Astrocyte of the cerebellum (primary cell): ENCODE measurements around the gene ROS1.

ENCODE experiments used
- DNase-seq: peaks from one replicate; pipeline ENCODE4 v3.0.0-alpha.2; 2011; ENCODE audit warnings: low read depth
- H3K4me3 ChIP-seq: 2 replicates; pipeline ENCODE4 v1.5.1; 2011; ENCODE audit warnings: mild to moderate bottlenecking, low read depth, low read length, moderate library complexity
- in situ Hi-C: cut with HindIII; loops from 2 replicates; pipeline ENCODE4 v1.10.0; 2017; ENCODE audit warnings: low sequenced_read_pairs
- TF ChIP-seq, protein P1 (sequence below): IDR thresholded peaks from 2 replicates; pipeline ENCODE4 v1.5.1; 2012; ENCODE audit warnings: low read length, low read depth, moderate library complexity, mild to moderate bottlenecking; ENCODE audit errors: missing control alignments

Gene ROS1

DNA sequence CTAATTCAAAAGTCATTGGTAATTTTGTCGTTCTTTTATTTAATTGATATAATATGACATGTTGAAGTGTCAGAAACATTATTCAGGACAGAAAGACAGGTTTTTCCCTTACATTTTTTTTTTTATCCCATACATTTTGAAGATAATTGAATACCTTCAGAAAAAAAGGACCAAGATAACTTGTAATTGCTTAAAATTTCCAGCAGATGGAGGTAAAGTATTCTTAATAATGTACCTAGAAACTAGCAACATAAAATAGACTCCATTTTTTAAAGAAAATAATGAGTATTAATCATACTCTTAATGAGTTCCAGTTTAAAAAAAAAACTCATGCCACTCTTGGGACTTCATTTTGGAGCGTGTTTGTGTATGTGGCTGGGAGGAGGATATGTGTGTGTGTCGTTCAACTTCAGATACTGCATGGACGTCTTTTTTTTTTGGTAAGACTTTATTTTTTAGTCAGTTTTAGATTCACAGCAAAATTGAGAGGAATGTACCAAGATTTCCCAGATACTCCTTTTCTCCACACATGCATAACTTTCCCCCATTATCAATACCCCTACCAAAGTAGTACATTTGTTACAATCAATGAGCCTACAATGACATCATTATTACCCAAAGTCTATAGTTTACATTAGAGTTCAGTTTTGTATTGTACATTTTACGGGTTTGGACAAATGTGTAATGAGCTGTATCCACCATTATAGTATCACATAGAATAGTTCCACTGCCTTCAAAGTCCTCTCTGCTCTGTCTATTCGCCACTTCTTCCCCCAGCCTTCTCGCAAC, 79.4 kb downstream of the ROS1 start:
- H3K4me3 ChIP-seq: no peak overlapping the region
- TF ChIP-seq, protein P1, sequence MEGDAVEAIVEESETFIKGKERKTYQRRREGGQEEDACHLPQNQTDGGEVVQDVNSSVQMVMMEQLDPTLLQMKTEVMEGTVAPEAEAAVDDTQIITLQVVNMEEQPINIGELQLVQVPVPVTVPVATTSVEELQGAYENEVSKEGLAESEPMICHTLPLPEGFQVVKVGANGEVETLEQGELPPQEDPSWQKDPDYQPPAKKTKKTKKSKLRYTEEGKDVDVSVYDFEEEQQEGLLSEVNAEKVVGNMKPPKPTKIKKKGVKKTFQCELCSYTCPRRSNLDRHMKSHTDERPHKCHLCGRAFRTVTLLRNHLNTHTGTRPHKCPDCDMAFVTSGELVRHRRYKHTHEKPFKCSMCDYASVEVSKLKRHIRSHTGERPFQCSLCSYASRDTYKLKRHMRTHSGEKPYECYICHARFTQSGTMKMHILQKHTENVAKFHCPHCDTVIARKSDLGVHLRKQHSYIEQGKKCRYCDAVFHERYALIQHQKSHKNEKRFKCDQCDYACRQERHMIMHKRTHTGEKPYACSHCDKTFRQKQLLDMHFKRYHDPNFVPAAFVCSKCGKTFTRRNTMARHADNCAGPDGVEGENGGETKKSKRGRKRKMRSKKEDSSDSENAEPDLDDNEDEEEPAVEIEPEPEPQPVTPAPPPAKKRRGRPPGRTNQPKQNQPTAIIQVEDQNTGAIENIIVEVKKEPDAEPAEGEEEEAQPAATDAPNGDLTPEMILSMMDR: no peak
- in situ Hi-C loops: no loop called here
- no peak for DNase-seq

DNA sequence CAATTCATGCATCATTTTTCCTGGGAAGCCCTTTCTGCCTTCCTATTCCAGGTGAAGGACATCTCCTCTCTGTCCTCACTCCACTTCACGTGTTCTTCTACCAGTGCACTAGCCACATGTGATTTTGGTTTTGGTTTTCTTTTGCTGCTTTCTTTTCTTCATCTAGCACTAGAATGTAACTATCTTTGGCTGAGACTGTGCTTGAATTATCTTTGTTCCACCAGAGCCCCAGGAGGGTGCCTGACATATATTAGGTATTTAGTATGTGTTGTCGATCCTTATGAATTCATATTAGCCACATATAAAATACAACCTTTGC, 80.5 kb downstream of the ROS1 start:
- TF ChIP-seq, protein P1: no peak
- no peak for DNase-seq
- H3K4me3 ChIP-seq: no peak overlapping the region
- in situ Hi-C loops: no loop called here

DNA sequence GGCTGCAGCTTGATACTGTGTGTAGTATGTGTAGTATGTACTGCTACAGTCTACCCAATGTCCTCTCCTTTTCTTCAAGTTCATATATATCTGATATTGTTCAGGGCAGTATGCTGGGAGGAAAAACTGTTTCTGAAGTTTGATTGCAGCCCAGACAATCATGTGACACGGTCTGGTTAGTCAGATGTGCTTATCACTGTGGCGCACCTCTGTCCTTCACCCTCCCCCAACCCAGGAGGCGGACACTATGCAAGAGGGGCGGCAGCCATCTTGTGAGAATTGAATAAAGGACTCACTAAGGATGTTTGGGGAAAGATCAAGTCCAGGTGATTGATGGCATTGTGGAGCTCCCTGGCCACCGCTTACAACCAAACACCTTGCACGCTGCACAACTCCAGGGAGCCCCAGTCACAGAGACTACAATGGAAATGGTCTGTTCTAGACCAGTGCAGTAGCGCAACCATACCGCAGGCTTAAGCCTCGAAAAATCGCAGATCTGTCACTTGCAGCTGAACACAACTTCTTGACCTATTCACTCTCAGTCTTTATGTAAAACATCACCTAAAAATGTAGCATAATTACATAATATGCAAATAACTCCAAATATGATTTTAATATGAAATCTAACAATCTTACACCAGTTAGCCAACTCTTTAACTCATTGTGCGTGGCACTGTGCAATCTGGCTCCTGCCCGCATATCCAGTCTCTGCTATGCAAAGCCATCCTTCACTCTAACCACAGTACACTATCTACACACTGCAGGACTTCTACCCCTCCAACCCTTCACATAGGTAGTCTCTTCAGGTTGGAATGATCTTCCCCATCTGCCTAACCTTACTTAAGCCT, 81.1 kb downstream of the ROS1 start:
- no peak overlapping the region for H3K4me3 ChIP-seq
- in situ Hi-C loops: no loop called here
- TF ChIP-seq, protein P1: no peak
- DNase-seq: no peak

DNA sequence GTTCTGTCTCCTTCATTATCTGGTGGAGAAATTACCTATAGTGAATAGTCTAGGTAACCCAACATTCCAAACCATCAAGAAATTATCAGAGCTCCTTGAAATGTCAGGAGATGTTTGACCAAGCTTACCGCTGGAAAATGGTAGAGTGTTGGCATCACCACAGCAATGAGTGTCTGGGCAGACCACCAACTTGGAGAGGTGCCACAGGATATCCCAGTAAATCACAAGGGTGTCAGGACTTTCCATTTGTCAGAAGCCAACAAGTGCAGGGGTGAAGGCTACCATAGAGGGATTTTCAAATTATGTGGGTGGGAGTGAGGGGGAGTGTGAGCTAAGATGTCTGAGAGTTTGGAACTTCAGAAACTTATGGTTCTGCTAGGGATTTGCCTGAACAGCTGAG, 87.2 kb downstream of the ROS1 start:
- H3K4me3 ChIP-seq: no peak overlapping the region
- in situ Hi-C loops: no loop called here
- DNase-seq: no peak
- TF ChIP-seq, protein P1: no peak

DNA sequence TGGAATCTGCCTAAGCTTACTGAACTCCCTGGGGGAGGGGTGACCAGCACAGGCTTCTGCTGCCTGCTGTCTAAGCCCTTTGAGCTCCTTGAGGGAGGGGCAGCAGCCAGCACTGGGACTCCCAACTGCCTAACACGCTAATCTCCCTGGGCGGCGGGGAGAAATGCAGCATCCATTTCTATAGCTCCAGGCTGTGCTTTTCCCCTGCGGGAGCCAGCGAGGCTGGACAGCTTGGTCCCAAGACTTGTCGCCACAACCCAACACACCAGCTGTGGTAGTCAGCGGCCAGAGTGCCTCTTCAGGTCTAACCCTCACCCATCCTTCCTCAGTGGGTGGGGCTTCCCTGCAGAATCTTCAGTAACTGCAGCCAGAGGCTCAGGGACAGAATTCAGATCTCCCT, 95.8 kb downstream of the ROS1 start:
- TF ChIP-seq, protein P1: no peak
- no peak overlapping the region for H3K4me3 ChIP-seq
- in situ Hi-C loops: no loop called here
- DNase-seq: no peak

DNA sequence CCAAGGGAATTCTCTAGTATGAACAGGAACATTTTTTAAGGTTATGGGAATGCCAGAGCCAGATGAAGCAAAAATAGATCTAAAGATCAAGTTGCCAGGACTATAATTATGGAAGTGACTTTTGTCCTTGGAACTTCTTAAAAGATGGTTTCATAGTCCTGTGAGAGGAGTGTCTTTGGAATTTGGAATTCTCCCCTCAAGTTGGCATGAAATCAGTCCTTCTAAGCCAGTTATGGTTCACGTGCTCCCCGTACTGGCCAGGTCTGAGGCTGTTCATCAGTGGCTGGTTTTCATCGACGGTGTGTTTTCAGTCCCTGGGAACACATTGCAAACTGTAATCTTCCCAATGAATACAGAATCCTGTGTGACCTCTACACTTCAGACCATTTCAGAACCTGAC, 97.2 kb downstream of the ROS1 start:
- H3K4me3 ChIP-seq: no peak overlapping the region
- DNase-seq: no peak

More for the DNA sequence above, 97.2 kb downstream of the ROS1 start:
- in situ Hi-C loops: no loop called here
- TF ChIP-seq, protein P1: no peak
